ENCODE measurements around the gene CMIP. TPM values are rescaled to one million over a fixed set of nuclear protein-coding genes. Genes with fewer than 3 reads are reported as not detected.

CMIP gene
- total RNA-seq, 1 experiment from 2014 or later: 63.7 TPM

DNA sequence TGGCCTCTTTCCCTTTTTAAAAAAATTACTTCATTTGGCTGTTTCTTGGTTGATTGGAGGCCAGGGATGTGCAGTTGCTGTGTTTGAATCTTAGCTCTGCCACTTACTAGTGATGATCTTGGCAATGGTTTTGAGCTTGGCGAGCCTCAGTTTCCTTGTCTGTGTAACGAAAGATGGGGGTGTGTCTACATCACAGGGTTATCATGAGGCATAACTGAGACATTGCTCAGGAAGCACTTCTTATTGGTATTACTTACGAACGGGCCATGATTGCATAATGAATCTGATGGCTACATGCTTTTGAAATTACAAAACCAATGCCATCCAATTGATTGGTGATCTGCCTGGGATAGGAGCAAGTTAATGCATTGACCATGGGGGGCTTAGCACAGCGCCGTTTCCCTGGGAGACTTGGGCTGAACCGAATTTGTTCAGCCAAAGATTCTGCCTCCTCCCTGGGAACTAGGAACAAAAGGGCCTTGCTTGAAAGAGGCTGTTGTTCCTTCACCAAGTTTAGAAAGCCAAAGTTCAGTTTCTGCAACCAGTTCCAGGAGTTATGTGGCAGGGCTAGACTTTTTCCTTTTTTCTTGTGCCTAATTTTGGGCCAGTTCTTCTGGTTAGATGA lies 21.9 kb downstream of the CMIP start:
- ChIA-PET POLR2A (no interaction called here), CTCF (interaction anchor here (0.6 kb wide), 1 partner anchor 47 kb away, joined by 5 read pairs; no protein-coding TSS in a partner anchor)
- Mint-ChIP-seq H3K9me3 (no peaks in the 10 kb centered on the region), H3K27me3 (ENCODE audit: low read depth) (no peaks in the 10 kb centered on the region), H3K36me3 (peaks cover 11% of the 10 kb centered on the region; the same call in 1 of the 2 replicates), H3K27ac (peak overlapping the region; percentile 69), H3K4me1 (peaks cover 40% of the 10 kb centered on the region), H3K4me3 (no peak overlapping the region)
- TF ChIP-seq, protein P1, sequence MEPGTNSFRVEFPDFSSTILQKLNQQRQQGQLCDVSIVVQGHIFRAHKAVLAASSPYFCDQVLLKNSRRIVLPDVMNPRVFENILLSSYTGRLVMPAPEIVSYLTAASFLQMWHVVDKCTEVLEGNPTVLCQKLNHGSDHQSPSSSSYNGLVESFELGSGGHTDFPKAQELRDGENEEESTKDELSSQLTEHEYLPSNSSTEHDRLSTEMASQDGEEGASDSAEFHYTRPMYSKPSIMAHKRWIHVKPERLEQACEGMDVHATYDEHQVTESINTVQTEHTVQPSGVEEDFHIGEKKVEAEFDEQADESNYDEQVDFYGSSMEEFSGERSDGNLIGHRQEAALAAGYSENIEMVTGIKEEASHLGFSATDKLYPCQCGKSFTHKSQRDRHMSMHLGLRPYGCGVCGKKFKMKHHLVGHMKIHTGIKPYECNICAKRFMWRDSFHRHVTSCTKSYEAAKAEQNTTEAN (CRISPR knock-in tag; IDR thresholded peaks at IDR 0.05): no peak
- TF ChIP-seq GABPB1 (CRISPR knock-in tag; IDR thresholded peaks at IDR 0.05): 0 out of 2 replicates have a peak, but pooled peaks have one; percentile 26
- ATAC-seq (no peak), DNase-seq (ENCODE audit: low spot score) (no peak)

DNA sequence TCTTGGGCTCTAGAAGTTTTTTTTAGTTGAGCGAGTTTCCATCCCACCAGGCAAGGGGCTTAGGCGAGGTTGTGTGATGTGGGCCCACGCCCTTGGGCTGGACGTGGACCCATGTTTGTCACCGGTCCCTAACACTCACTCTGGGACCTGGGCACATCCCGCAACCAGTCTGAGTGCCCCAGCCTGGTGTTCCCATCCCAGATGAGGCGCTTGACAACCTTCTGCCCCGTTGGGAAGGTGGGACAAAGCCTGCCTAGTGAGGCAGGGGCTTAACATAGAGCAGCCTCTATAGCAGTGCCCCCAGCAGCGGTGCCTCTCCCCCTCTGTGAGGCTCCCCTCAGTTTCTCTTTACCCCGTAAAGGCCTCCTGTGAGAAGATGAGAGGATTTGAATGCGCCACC lies 22.5 kb downstream of the CMIP start:
- TF ChIP-seq NFE2L1 (CRISPR knock-in tag; IDR thresholded peaks at IDR 0.05) (no peak), ZNF423 (CRISPR knock-in tag; IDR thresholded peaks at IDR 0.05) (no peak), JAZF1 (CRISPR knock-in tag; IDR thresholded peaks at IDR 0.05) (no peak), ZNF416 (CRISPR knock-in tag; IDR thresholded peaks at IDR 0.05) (no peak), OVOL2 (CRISPR knock-in tag; IDR thresholded peaks at IDR 0.05; ENCODE audit: borderline replicate concordance) (no peak)
- TF ChIP-seq, protein P2, sequence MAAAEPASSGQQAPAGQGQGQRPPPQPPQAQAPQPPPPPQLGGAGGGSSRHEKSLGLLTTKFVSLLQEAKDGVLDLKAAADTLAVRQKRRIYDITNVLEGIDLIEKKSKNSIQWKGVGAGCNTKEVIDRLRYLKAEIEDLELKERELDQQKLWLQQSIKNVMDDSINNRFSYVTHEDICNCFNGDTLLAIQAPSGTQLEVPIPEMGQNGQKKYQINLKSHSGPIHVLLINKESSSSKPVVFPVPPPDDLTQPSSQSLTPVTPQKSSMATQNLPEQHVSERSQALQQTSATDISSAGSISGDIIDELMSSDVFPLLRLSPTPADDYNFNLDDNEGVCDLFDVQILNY (CRISPR knock-in tag; IDR thresholded peaks at IDR 0.05): no peak
- no peak for DNase-seq (ENCODE audit: low spot score)
- Mint-ChIP-seq H3K27ac (no peak overlapping the region; the same call in 1 of the 2 replicates), H3K36me3 (peaks cover 16% of the 10 kb centered on the region; the same call in 1 of the 2 replicates), H3K4me1 (peaks cover 43% of the 10 kb centered on the region), H3K9me3 (no peaks in the 10 kb centered on the region), H3K4me3 (no peak overlapping the region), H3K27me3 (ENCODE audit: low read depth) (no peaks in the 10 kb centered on the region)
- CTCF ChIA-PET: no interaction called here
- ATAC-seq: no peak
- POLR2A ChIA-PET: interaction anchor here (0.7 kb wide), 2 partner anchors 12 to 24 kb away, joined by 3 to 5 read pairs; no protein-coding TSS in a partner anchor

- Mint-ChIP-seq H3K27ac (no peak overlapping the region), H3K4me1 (peaks cover 45% of the 10 kb centered on the region), H3K4me3 (no peak overlapping the region), H3K9me3 (no peaks in the 10 kb centered on the region), H3K27me3 (ENCODE audit: low read depth) (no peaks in the 10 kb centered on the region), H3K36me3 (peaks cover 18% of the 10 kb centered on the region; the same call in 1 of the 2 replicates)
- ChIA-PET POLR2A (interaction anchor here (0.7 to 1.0 kb wide), 4 partner anchors 12 to 60 kb away, joined by 3 to 9 read pairs (median 5); no protein-coding TSS in a partner anchor), CTCF (interaction anchor here (1.6 kb wide), 1 partner anchor 17 kb away, joined by 4 read pairs; no protein-coding TSS in a partner anchor)
- no peak for ATAC-seq
- DNase-seq (ENCODE audit: low spot score): no peak
- TF ChIP-seq STAT6 (CRISPR knock-in tag; conservative IDR thresholded peaks at IDR 0.05; ENCODE audit: low read depth): no peak
- TF ChIP-seq NR2C2 (CRISPR knock-in tag; IDR thresholded peaks at IDR 0.05): no peak
- TF ChIP-seq RORB (CRISPR knock-in tag; IDR thresholded peaks at IDR 0.05): no peak
- no peak for TF ChIP-seq ZNF138 (CRISPR knock-in tag; conservative IDR thresholded peaks at IDR 0.05)
- no peak for TF ChIP-seq ZNF425 (CRISPR knock-in tag; conservative IDR thresholded peaks at IDR 0.05)
- TF ChIP-seq ZNF671 (CRISPR knock-in tag; IDR thresholded peaks at IDR 0.05): no peak
- no peak for TF ChIP-seq MYBL2 (CRISPR knock-in tag; IDR thresholded peaks at IDR 0.05)
- TF ChIP-seq SMAD3 (CRISPR knock-in tag; IDR thresholded peaks at IDR 0.05; ENCODE audit: borderline replicate concordance): no peak
- no peak for TF ChIP-seq ZNF232 (CRISPR knock-in tag; IDR thresholded peaks at IDR 0.05)
- no peak for TF ChIP-seq JUN (CRISPR knock-in tag; IDR thresholded peaks at IDR 0.05)
- TF ChIP-seq ZNF263 (CRISPR knock-in tag; IDR thresholded peaks at IDR 0.05; ENCODE audit: low read depth): no peak
- TF ChIP-seq EMX1 (CRISPR knock-in tag; IDR thresholded peaks at IDR 0.05): no peak
- no peak for TF ChIP-seq ATF3 (CRISPR knock-in tag; conservative IDR thresholded peaks at IDR 0.05)
- TF ChIP-seq ZMAT4 (CRISPR knock-in tag; IDR thresholded peaks at IDR 0.05): no peak
Measured at GRCh38 chr16:81467815-81468214, 23.2 kb downstream of the CMIP start.

Measured in WTC11 (cell line).